Panc1 (cell line): ENCODE measurements around the gene PAX5.

Experiments used
- SIN3A ChIP-seq: IDR thresholded peaks from 2 replicates; pipeline ENCODE4 v1.6.1; 2012; ENCODE audit warnings: low read depth, mild to moderate bottlenecking, low read length, moderate library complexity, borderline replicate concordance; ENCODE audit not compliant: insufficient read depth
- TF ChIP-seq, protein P1 (sequence below): fragments of 450-650 bp; IDR thresholded peaks from 2 replicates; pipeline ENCODE4 v1.5.1; 2017; ENCODE audit warnings: mild to moderate bottlenecking

DNA sequence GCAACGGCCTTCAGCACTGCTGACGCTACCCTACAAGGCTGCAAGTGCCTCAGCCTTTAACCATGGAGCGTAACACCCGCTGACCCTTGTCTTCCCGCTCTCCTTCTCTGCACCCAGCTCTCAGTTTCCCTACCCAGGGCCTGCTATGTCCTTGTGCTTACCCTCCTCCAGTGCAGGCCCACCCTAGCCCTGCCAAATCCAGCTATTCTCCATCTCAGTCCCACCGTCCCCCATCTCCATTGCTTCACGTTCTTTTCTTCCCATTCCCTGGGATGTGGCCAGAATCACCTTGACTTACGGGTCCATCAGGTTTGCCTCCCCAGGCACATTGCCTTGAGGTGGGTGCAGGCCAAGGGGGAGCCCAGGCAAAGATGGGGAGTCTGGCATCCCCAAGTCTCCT is 91.2 kb downstream of the PAX5 start:
- no peak for TF ChIP-seq SIN3A
- TF ChIP-seq, protein P1, sequence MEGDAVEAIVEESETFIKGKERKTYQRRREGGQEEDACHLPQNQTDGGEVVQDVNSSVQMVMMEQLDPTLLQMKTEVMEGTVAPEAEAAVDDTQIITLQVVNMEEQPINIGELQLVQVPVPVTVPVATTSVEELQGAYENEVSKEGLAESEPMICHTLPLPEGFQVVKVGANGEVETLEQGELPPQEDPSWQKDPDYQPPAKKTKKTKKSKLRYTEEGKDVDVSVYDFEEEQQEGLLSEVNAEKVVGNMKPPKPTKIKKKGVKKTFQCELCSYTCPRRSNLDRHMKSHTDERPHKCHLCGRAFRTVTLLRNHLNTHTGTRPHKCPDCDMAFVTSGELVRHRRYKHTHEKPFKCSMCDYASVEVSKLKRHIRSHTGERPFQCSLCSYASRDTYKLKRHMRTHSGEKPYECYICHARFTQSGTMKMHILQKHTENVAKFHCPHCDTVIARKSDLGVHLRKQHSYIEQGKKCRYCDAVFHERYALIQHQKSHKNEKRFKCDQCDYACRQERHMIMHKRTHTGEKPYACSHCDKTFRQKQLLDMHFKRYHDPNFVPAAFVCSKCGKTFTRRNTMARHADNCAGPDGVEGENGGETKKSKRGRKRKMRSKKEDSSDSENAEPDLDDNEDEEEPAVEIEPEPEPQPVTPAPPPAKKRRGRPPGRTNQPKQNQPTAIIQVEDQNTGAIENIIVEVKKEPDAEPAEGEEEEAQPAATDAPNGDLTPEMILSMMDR, result no peak
